Measurements from ENCODE around the gene COPS7A. TPM values are rescaled to one million over a fixed set of nuclear protein-coding genes. Genes with fewer than 3 reads are reported as not detected.

The COPS7A gene
- total RNA-seq, 1 donor from 2014 or later = 73.0 TPM

- Mint-ChIP-seq H3K27ac (ENCODE audit: unreplicated experiment) (no peak overlapping the region), H3K27me3 (ENCODE audit: unreplicated experiment) (peaks cover 3% of the 10 kb centered on the region), H3K9me3 (ENCODE audit: unreplicated experiment) (no peaks in the 10 kb centered on the region), H3K4me1 (ENCODE audit: unreplicated experiment) (peaks cover 25% of the 10 kb centered on the region), H3K36me3 (ENCODE audit: unreplicated experiment) (peaks cover 7% of the 10 kb centered on the region), H3K4me3 (ENCODE audit: unreplicated experiment) (peak overlapping the region; percentile 6)
- TF ChIP-seq CTCF (IDR thresholded peaks at IDR 0.05) = no peak
- no peak for DNase-seq (ENCODE audit: extremely low spot score, unreplicated experiment)
These were observed 983 bp upstream of the COPS7A start for GRCh38 chr12:6722863-6723262.

- Mint-ChIP-seq H3K27ac (ENCODE audit: unreplicated experiment) (peak overlapping the region; percentile 97), H3K4me3 (ENCODE audit: unreplicated experiment) (peak overlapping the region; percentile 96), H3K27me3 (ENCODE audit: unreplicated experiment) (peaks cover 3% of the 10 kb centered on the region), H3K36me3 (ENCODE audit: unreplicated experiment) (peaks cover 11% of the 10 kb centered on the region), H3K9me3 (ENCODE audit: unreplicated experiment) (no peaks in the 10 kb centered on the region), H3K4me1 (ENCODE audit: unreplicated experiment) (peaks cover 25% of the 10 kb centered on the region)
- TF ChIP-seq CTCF (IDR thresholded peaks at IDR 0.05) = no peak
- DNase-seq (ENCODE audit: extremely low spot score, unreplicated experiment) = no peak
These were observed 557 bp downstream of the COPS7A start for GRCh38 chr12:6724409-6724797.

- no peaks in the 10 kb centered on the region for H3K9me3 Mint-ChIP-seq (ENCODE audit: unreplicated experiment)
- peaks cover 3% of the 10 kb centered on the region for H3K27me3 Mint-ChIP-seq (ENCODE audit: unreplicated experiment)
- DNase-seq (ENCODE audit: extremely low spot score, unreplicated experiment) = no peak
- peak overlapping the region; percentile 96 for H3K4me3 Mint-ChIP-seq (ENCODE audit: unreplicated experiment)
- H3K36me3 Mint-ChIP-seq (ENCODE audit: unreplicated experiment) = peaks cover 18% of the 10 kb centered on the region
- peaks cover 25% of the 10 kb centered on the region for H3K4me1 Mint-ChIP-seq (ENCODE audit: unreplicated experiment)
- TF ChIP-seq CTCF (IDR thresholded peaks at IDR 0.05) = no peak
- H3K27ac Mint-ChIP-seq (ENCODE audit: unreplicated experiment) = no peak overlapping the region
These were observed 1.5 kb downstream of the COPS7A start for GRCh38 chr12:6725350-6725749.

- no peak for TF ChIP-seq CTCF (IDR thresholded peaks at IDR 0.05)
- H3K4me3 Mint-ChIP-seq (ENCODE audit: unreplicated experiment) = no peak overlapping the region
- no peak for DNase-seq (ENCODE audit: extremely low spot score, unreplicated experiment)
- H3K36me3 Mint-ChIP-seq (ENCODE audit: unreplicated experiment) = peaks cover 29% of the 10 kb centered on the region
- H3K4me1 Mint-ChIP-seq (ENCODE audit: unreplicated experiment) = peaks cover 17% of the 10 kb centered on the region
- no peaks in the 10 kb centered on the region for H3K9me3 Mint-ChIP-seq (ENCODE audit: unreplicated experiment)
- H3K27ac Mint-ChIP-seq (ENCODE audit: unreplicated experiment) = no peak overlapping the region
- no peaks in the 10 kb centered on the region for H3K27me3 Mint-ChIP-seq (ENCODE audit: unreplicated experiment)
These were observed 5.3 kb downstream of the COPS7A start for GRCh38 chr12:6729186-6729585.

GRCh38 chr12:6730169-6730568 is 6.3 kb downstream of the COPS7A start:
- no peak for TF ChIP-seq CTCF (IDR thresholded peaks at IDR 0.05)
- H3K9me3 Mint-ChIP-seq (ENCODE audit: unreplicated experiment) = no peaks in the 10 kb centered on the region
- H3K4me3 Mint-ChIP-seq (ENCODE audit: unreplicated experiment) = no peak overlapping the region
- peaks cover 29% of the 10 kb centered on the region for H3K36me3 Mint-ChIP-seq (ENCODE audit: unreplicated experiment)
- H3K27ac Mint-ChIP-seq (ENCODE audit: unreplicated experiment) = no peak overlapping the region
- H3K4me1 Mint-ChIP-seq (ENCODE audit: unreplicated experiment) = peaks cover 11% of the 10 kb centered on the region
- no peaks in the 10 kb centered on the region for H3K27me3 Mint-ChIP-seq (ENCODE audit: unreplicated experiment)
- no peak for DNase-seq (ENCODE audit: extremely low spot score, unreplicated experiment)

All from osteocyte (in vitro differentiated cells).